Stomach (tissue), 9 donors: ENCODE data around the gene CAB39L. TPM values are rescaled to one million over a fixed set of nuclear protein-coding genes. Genes with fewer than 3 reads are reported as not detected.

Experiments
- DNase-seq, 2 donors: peaks; one replicate each; pipeline versions ENCODE4 v3.0.0 to v3.0.0-alpha.2; 2013 to 2019
- H3K27ac ChIP-seq, 5 donors: fragments of 200-600 bp in 4 of 5; sonication (generic) in 4 of 5; one replicate each; pipeline ENCODE4 v1.5.1; 2013 to 2019; ENCODE audit warnings: mild to moderate bottlenecking in 1 of 5, moderate library complexity in 1 of 5
- H3K27me3 ChIP-seq, 3 donors: fragments of 200-600 bp; sonication (generic); one replicate each; pipeline ENCODE4 v1.5.1; 2017 to 2019; ENCODE audit warnings: mixed run types in 1 of 3
- H3K36me3 ChIP-seq, 4 donors: fragments of 200-600 bp; sonication (generic); 1 replicate in 3 of 4; 2 replicates in 1 of 4; pipeline ENCODE4 v1.5.1; 2016 to 2019
- H3K4me1 ChIP-seq, 4 donors: fragments of 200-600 bp; sonication (generic); one replicate each; pipeline ENCODE4 v1.5.1; 2016 to 2019
- H3K4me3 ChIP-seq, 4 donors: fragments of 200-600 bp; sonication (generic) in 3 of 4; one replicate each; pipeline ENCODE4 v1.5.1; 2016 to 2019; ENCODE audit warnings: mild to moderate bottlenecking in 1 of 4
- H3K9me3 ChIP-seq, 4 donors: fragments of 200-600 bp; sonication (generic); one replicate each; pipeline ENCODE4 v1.5.1; 2016 to 2019
- CTCF ChIP-seq, 7 experiments: fragments of 450-650 bp in 4 of 7; fragments of 200-600 bp in 3 of 7; sonication (generic) in 3 of 7; IDR thresholded peaks; one replicate each; pipeline ENCODE4 v1.5.1; 2016 to 2019; ENCODE audit warnings: antibody characterized with exemption in 7 of 7, control low read depth in 2 of 7, mild to moderate bottlenecking in 1 of 7
- EP300 ChIP-seq: sonication (generic); formaldehyde crosslinking; IDR thresholded peaks from one replicate; pipeline ENCODE4 v1.6.1; 2017; ENCODE audit warnings: antibody characterized with exemption
- POLR2A ChIP-seq, 4 donors: fragments of 450-650 bp; IDR thresholded peaks; one replicate each; pipeline ENCODE4 v1.6.1; 2016; ENCODE audit warnings: antibody characterized with exemption in 4 of 4, control low read depth in 2 of 4, mild to moderate bottlenecking in 1 of 4, moderate library complexity in 1 of 4
- POLR2AphosphoS5 ChIP-seq, 3 donors: sonication (generic); formaldehyde crosslinking; IDR thresholded peaks; one replicate each; pipeline ENCODE4 v1.6.1; 2016; ENCODE audit warnings: antibody characterized with exemption in 3 of 3
- WGBS, 5 donors: extraction: QIAGEN DNeasy Blood & Tissue Kit in 3 of 5; methylation state at CpG; one replicate each; pipeline versions ENCODE4 v1.1.5 to v1.1.7; 2013 to 2018; 5-methylcytosine and 5-hydroxymethylcytosine counted together
- intact Hi-C: fragments of 100-400 bp; cut with DNase I; formaldehyde crosslinking; loops from one replicate; pipeline ENCODE4 v1.15.1; 2023; ENCODE audit warnings: low total_unique reads
- polyA plus RNA-seq, 3 donors: library from polyadenylated mRNA; stranded (reverse); fragments of 200-250 nt; gene quantifications; one replicate each; pipeline ENCODE4 v1.2.3, GENCODE V29; 2013
- total RNA-seq, 5 donors: library from RNA; depleted of rRNA; stranded (reverse); fragments of >200 nt; gene quantifications; one replicate each; pipeline versions ENCODE4 v1.1.0 to v1.2.3, GENCODE V29; 2014 to 2016
- donor health status: healthy with polysubstance abuse.
- donor health status: Bipolar disorder and iron deficiency.
- donor health status: healthy.

The CAB39L gene
- total and polyA plus RNA-seq, 8 donors: 11.4 to 61.6 (median 33.0) TPM

DNA sequence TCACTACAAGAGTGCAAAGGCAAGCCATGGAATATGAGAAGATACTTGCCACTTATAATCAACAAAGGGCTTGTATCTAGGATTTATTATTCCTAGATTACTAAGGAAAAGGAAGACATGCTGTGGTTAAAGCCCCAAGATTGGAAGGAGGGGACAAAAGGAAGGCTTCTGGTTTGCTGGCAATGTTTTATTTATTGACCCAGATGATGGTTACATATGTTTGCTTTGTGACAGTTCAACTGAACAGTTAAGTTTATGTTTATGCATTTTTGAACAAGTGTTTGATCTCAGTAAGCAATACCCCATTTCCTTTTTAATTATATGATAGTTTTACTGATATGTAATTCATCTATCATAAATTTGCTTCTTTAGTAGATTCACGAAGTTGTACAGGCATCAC, 155.9 kb downstream of the CAB39L start:
- WGBS, 5 donors: 79 to 99% (median 94%) methylated on average over 1 of the region's 1 CpG
- H3K9me3 ChIP-seq: no peaks in the 10 kb centered on the region
- no peaks in the 10 kb centered on the region for H3K27me3 ChIP-seq
- peaks cover 0 to 8% (median 3%) of the 10 kb centered on the region in 4 donors for H3K4me1 ChIP-seq
- TF ChIP-seq CTCF (IDR thresholded peaks at IDR 0.05) (no peak), EP300 (no peak), POLR2A (IDR thresholded peaks at IDR 0.05) (no peak), POLR2AphosphoS5 (IDR thresholded peaks at IDR 0.05) (no peak)
- DNase-seq: no peak
- intact Hi-C loops: no loop called here
- no peak overlapping the region for H3K27ac ChIP-seq
- H3K36me3 ChIP-seq: peaks cover 0 to 31% (median 17%) of the 10 kb centered on the region in 4 donors
- no peak overlapping the region for H3K4me3 ChIP-seq

DNA sequence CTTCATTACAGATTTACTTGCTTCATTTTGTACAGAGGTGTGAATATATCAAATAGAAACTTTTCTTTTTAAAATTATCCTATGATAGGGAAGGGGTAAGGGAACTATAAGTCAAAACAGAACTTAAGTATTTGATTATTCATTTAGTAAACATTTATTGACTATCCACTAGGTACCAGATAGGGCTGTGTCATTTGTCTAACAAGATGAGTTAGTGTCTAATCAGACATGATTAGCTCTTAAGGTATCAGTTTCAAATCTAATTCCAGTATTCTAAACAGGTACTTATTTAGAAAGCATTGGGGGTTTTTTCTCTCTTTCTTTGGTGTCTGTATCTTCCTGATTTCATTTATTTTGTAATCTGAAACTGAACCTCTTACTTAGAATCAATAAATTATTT, 164.0 kb downstream of the CAB39L start:
- H3K36me3 ChIP-seq: peaks cover 3 to 30% (median 27%) of the 10 kb centered on the region in 4 donors
- intact Hi-C loops: no loop called here
- no peak overlapping the region for H3K4me3 ChIP-seq
- H3K27me3 ChIP-seq: no peaks in the 10 kb centered on the region
- DNase-seq: no peak
- H3K9me3 ChIP-seq: no peaks in the 10 kb centered on the region
- H3K4me1 ChIP-seq: peaks cover 0 to 7% (median 0%) of the 10 kb centered on the region in 4 donors
- no peak overlapping the region for H3K27ac ChIP-seq
- no peak for TF ChIP-seq EP300
- TF ChIP-seq POLR2A (IDR thresholded peaks at IDR 0.05): no peak
- TF ChIP-seq CTCF (IDR thresholded peaks at IDR 0.05): no peak
- no peak for TF ChIP-seq POLR2AphosphoS5 (IDR thresholded peaks at IDR 0.05)

DNA sequence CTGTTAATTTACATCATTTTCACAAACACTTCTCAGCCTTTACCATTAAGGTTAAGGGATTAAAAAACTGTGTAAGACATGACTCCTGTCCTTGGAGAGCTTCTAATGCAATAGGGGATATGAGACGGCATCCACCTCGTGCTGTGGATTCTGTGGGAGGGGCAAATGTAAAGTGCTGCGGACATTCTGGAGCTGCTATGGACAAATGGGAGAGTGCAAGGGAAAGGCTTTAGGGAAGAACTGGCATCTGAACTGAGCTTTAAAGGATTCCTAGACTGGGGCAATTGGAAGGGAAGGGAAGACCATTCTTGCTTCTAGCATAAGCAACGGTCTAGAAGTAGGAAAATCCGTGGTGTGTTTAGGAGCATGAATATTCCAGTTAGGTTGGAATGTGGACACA, 164.8 kb downstream of the CAB39L start:
- no peak for TF ChIP-seq POLR2A (IDR thresholded peaks at IDR 0.05)
- no peak for TF ChIP-seq POLR2AphosphoS5 (IDR thresholded peaks at IDR 0.05)
- TF ChIP-seq EP300: no peak
- TF ChIP-seq CTCF (IDR thresholded peaks at IDR 0.05): no peak
- no peak overlapping the region for H3K27ac ChIP-seq
- no peaks in the 10 kb centered on the region for H3K27me3 ChIP-seq
- H3K4me3 ChIP-seq: no peak overlapping the region
- intact Hi-C loops: no loop called here
- peaks cover 3 to 30% (median 27%) of the 10 kb centered on the region in 4 donors for H3K36me3 ChIP-seq
- peaks cover 0 to 7% (median 0%) of the 10 kb centered on the region in 4 donors for H3K4me1 ChIP-seq
- H3K9me3 ChIP-seq: no peaks in the 10 kb centered on the region
- no peak for DNase-seq
- 73 to 84% (median 76%) methylated on average over 5 of the region's 5 CpGs for WGBS, 5 donors

DNA sequence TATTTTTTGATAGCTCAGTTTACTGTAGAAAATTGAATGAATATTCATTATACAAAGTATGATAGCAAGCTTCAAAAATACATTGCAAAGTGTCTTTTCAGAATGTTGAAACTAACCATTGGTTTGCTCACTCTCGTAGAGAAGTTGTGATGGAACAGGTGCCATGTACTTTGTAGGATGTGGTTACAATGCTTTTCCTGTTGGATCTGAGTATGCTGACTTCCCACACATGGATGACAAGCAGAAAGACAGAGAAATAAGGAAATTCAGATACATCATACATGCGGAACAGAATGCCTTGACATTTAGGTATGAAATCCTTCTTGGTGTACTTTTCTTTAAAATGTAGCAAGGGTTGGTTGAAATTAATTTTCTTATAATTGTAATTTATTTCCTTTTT, 165.7 kb downstream of the CAB39L start:
- TF ChIP-seq POLR2A (IDR thresholded peaks at IDR 0.05) (no peak), CTCF (IDR thresholded peaks at IDR 0.05) (no peak), EP300 (no peak), POLR2AphosphoS5 (IDR thresholded peaks at IDR 0.05) (no peak)
- no peaks in the 10 kb centered on the region for H3K9me3 ChIP-seq
- H3K4me3 ChIP-seq: no peak overlapping the region
- peaks cover 3 to 30% (median 27%) of the 10 kb centered on the region in 4 donors for H3K36me3 ChIP-seq
- H3K27ac ChIP-seq: no peak overlapping the region
- no peak for DNase-seq
- H3K4me1 ChIP-seq: peaks cover 0 to 7% (median 0%) of the 10 kb centered on the region in 4 donors
- intact Hi-C loops: no loop called here
- WGBS, 5 donors: 84 to 92% (median 90%) methylated on average over 2 of the region's 2 CpGs
- H3K27me3 ChIP-seq: no peaks in the 10 kb centered on the region
